Glutamatergic neuron (in vitro differentiated cells): ENCODE results near the gene CLIC5. TPM values are rescaled to one million over a fixed set of nuclear protein-coding genes. Genes with fewer than 3 reads are reported as not detected.

Source experiments
- DNase-seq: peaks from one replicate; pipeline ENCODE4 v3.0.0; 2022
- H3K27ac Mint-ChIP-seq: one replicate; pipeline ENCODE4 v1.8.0; 2020; ENCODE audit warnings: mild to moderate bottlenecking, mixed read lengths, inconsistent platforms; ENCODE audit not compliant: unreplicated experiment
- H3K27me3 Mint-ChIP-seq: one replicate; pipeline ENCODE4 v1.8.0; 2020; ENCODE audit warnings: mild to moderate bottlenecking, moderate library complexity, mixed read lengths, inconsistent platforms; ENCODE audit not compliant: unreplicated experiment
- H3K36me3 Mint-ChIP-seq: one replicate; pipeline ENCODE4 v1.8.0; 2020; ENCODE audit warnings: mild to moderate bottlenecking, mixed read lengths, inconsistent platforms; ENCODE audit not compliant: unreplicated experiment
- H3K4me1 Mint-ChIP-seq: one replicate; pipeline ENCODE4 v1.8.0; 2020; ENCODE audit warnings: mild to moderate bottlenecking, low read depth, mixed read lengths, inconsistent platforms; ENCODE audit not compliant: unreplicated experiment
- H3K4me3 Mint-ChIP-seq: one replicate; pipeline ENCODE4 v1.8.0; 2020; ENCODE audit warnings: mild to moderate bottlenecking, mixed read lengths, inconsistent platforms; ENCODE audit not compliant: unreplicated experiment
- H3K9me3 Mint-ChIP-seq: one replicate; pipeline ENCODE4 v1.8.0; 2020; ENCODE audit warnings: mild to moderate bottlenecking, moderate library complexity, mixed read lengths, inconsistent platforms; ENCODE audit not compliant: unreplicated experiment
- CTCF ChIP-seq: fragments of 200-600 bp; sonication (generic); IDR thresholded peaks from one replicate; pipeline ENCODE4 v1.5.0; 2021; ENCODE audit not compliant: partially characterized antibody, unreplicated experiment
- total RNA-seq: library from RNA; stranded (reverse); fragmentation: NEBNext Ultra II Directional; extraction: Animal tissue kit (Norgen Biotek cat#: 25700); gene quantifications from one replicate; pipeline ENCODE4 v1.2.1, GENCODE V29; 2021; ENCODE audit not compliant: unreplicated experiment

Gene CLIC5
- total RNA-seq, 1 donor from 2014 or later, result not detected

GRCh38 chr6:45963896-45964295, 51.8 kb downstream of the CLIC5 start:
- no peaks in the 10 kb centered on the region for H3K9me3 Mint-ChIP-seq
- no peaks in the 10 kb centered on the region for H3K4me1 Mint-ChIP-seq
- peaks cover 1% of the 10 kb centered on the region for H3K27me3 Mint-ChIP-seq
- no peak for TF ChIP-seq CTCF
- no peaks in the 10 kb centered on the region for H3K36me3 Mint-ChIP-seq
- no peak overlapping the region for H3K27ac Mint-ChIP-seq
- DNase-seq, result no peak
- H3K4me3 Mint-ChIP-seq, result no peak overlapping the region

DNA sequence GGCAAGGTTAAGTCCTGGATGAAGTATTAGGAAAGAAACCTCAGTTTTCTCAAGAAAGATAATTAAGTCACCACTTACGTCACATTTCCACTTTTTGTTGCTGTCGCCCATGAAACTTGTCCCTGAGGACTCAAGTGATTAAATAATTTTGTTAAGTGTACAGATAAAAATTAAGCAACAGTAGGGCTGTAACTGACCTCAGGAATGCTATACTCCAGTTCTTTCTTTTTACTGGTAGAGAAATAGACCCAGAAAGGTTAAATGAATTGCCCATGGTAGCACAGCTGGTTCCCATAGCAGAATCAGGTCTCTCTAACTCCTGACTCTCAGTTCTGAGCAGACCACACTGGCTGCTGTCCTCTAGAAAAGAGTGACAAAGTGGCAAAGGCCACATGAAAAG, 54.5 kb downstream of the CLIC5 start:
- no peak for DNase-seq
- no peak overlapping the region for H3K27ac Mint-ChIP-seq
- H3K36me3 Mint-ChIP-seq, result no peaks in the 10 kb centered on the region
- no peak overlapping the region for H3K4me3 Mint-ChIP-seq
- no peaks in the 10 kb centered on the region for H3K27me3 Mint-ChIP-seq
- H3K4me1 Mint-ChIP-seq, result no peaks in the 10 kb centered on the region
- TF ChIP-seq CTCF, result no peak
- no peaks in the 10 kb centered on the region for H3K9me3 Mint-ChIP-seq

- DNase-seq, result no peak
- Mint-ChIP-seq H3K4me3 (no peak overlapping the region), H3K27me3 (no peaks in the 10 kb centered on the region), H3K4me1 (no peaks in the 10 kb centered on the region), H3K36me3 (no peaks in the 10 kb centered on the region), H3K9me3 (no peaks in the 10 kb centered on the region), H3K27ac (no peak overlapping the region)
- no peak for TF ChIP-seq CTCF
Measured at GRCh38 chr6:45959534-45960145, 56.0 kb downstream of the CLIC5 start.

DNA sequence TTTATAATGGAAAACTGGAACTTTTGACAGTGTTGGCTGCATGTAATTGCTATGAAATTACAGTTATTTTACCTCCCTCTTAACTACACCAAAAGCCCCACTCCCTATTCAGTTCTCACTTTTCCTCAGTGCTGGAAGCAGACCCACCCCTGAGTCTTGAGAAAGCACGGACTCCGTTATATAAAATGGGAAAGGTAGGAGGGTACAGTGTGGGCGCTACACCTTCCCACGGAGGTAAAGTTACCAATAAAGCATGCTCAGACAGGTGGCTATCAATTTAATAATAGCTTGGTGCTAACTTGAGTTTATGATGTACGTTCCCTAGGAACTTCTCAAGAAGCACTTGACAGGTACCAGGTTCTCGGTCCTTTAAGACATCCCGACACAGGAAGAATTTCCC, 59.0 kb downstream of the CLIC5 start:
- Mint-ChIP-seq H3K4me3 (no peak overlapping the region), H3K27ac (no peak overlapping the region), H3K36me3 (no peaks in the 10 kb centered on the region), H3K9me3 (no peaks in the 10 kb centered on the region), H3K27me3 (no peaks in the 10 kb centered on the region), H3K4me1 (no peaks in the 10 kb centered on the region)
- DNase-seq, result no peak
- TF ChIP-seq CTCF, result no peak

GRCh38 chr6:45956176-45956575, 59.5 kb downstream of the CLIC5 start:
- Mint-ChIP-seq H3K9me3 (no peaks in the 10 kb centered on the region), H3K36me3 (no peaks in the 10 kb centered on the region), H3K27me3 (no peaks in the 10 kb centered on the region), H3K4me1 (no peaks in the 10 kb centered on the region), H3K27ac (no peak overlapping the region), H3K4me3 (no peak overlapping the region)
- no peak for DNase-seq
- TF ChIP-seq CTCF, result no peak
